Stimulated activated CD4-positive, alpha-beta T cell treated with anti-CD3 and anti-CD28 coated beads, Interleukin-15, amount 100 ng/mL, for 48 hours (primary cell): ENCODE measurements around the gene MRPL39.
"Not testable (repeated sequence)": the region's sequence is repeated elsewhere in the genome, so short reads cannot be mapped to it uniquely, and the experiment has no call there.

Experiments
- DNase-seq, 2 donors: peaks; one replicate each; pipeline ENCODE4 v3.0.0-alpha.2; 2020; ENCODE audit warnings: low read depth in 2 of 2

Gene MRPL39

DNA sequence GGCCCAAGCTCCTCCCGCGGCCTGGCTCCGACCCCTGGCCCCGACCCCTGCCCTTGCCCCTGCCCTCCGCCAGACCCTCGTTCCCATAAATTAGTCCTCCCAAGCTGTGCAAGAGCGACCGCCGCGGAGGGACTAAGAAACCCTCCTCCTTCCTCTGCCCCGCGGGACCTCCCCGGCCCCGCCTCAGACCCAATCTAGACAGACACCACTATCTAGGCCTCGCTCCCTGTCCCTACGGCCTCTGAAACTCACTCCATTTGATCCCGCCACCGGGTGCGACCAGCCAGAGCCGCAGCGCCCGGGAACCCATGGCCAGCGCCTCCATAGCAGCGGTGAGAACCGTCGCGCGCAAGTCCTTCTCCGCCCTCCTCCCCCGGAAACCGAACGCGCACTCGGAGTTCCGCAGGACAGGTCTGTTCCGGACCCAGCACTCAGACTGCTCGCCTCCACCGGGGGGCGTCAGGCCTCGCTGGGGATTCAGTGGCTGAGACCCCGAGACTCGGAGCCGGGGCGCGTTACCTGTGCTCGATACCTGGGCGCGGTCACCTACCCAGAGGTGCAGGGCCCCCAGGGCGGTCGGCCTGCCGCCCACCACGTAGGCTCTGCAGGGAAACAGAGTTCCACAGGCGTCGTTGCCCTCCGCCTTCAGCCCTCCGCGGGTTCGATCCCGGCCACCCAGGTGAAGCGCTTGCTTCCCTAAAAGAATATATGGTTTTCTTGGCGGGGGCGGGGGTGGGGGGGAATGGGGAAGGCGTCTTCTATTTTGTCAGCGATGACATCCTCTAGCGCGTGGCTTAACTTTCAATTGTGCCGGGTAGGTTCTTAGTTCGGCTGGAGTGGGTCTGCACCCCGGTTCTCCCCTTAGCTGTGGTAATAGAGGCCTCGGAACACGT is at the start of gene MRPL39:
TSS of gene MRPL39 (minus strand) at position 331 of the 893 bp plus-strand sequence. CDS start at position 325, 6 bp downstream.
- DNase-seq = peak; percentile 84 to 89

DNA sequence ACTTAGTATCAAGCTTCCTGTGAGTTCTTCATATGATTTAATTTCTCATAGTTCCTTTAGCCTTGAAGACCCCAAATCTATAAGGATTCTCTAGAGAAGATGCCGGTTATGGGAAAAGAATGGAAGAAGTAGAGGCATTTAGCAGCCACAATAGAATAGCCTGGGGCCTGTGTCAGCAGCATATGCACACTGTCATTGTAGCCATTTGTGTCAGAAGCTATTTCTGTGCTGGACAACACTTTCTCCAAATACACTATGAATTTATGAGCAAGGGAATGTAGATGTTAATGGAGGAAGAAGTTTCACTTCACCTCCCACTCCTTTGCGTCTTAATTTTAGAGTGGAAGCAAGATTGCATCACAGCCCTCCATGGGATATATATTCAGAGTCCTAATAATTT is 49.1 kb upstream of the MRPL39 start:
- no peak for DNase-seq

DNA sequence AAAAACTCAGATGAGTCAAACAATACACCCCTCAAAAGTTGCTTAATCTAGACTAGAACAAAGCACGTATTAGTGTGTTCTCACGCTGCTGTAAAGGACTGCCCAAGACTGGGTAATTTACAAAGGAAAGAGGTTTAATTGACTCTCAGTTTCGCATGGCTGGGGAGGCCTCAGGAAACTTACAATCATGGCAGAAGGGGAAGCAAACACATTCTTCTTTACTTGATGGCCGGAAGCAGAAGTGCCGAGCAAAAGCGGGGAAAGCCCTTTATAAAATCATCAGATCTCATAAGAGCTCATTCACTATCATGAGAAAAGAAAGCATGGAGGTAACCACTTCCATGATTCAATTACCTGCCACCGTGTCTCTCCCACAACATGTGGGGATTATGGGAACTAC is 41.9 kb upstream of the MRPL39 start:
- no peak for DNase-seq

DNA sequence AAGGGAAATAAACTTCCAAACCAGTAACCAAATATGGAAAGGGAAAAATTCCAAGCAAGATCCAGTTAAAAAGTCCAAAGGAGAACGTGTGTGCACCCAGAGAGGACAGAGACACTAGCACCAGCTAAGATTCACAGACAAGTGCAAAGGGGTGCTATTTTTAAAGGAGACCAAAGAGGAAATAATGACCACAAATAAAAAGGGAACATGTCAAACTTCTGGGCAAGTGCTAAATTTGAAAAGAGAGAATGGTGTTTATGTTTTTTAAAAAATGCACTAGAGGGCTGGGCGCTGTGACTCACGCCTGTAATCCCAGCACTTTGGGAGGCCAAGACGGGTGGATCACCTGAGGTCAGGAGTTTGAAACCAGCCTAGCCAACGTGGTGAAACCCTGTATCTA is 40.4 kb upstream of the MRPL39 start:
- DNase-seq = no peak

DNA sequence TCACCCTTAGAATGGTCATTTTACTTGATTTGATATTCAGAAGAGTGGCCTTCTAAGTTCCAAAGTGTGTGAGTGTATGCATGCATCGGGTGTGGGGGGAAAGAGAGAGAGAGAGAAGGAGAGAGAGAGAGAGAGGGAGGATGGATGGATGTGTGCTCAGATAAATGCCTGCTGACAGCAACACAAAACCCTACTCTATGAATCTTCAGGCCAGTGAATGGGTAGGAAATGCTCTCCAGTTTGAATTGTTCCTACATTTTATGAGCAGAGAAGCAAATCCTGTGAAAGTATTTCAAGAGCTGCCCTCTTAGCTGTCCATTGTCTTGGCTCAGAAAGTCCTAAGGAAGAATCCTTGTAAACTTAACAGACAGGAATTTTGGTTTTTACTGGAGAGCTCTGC is 39.2 kb upstream of the MRPL39 start:
- DNase-seq = no peak

DNA sequence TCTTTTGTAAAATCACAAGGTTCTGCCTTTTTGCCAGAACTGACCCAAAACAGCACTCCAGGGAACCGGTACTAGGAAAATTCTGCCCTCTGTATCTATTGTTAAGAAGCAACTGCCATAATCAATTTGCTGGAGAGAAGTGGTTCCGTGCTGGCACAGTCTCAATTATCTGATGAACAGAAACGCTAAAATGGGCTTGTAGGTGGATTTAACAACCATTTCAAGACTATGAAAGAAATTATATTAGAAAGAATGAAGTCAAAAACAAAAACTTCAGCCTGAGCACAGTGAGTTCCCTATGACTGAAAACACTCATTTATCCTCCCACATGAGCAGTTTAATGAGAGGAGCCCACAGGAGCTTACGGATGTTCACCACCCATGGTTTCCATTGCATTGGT is 36.2 kb upstream of the MRPL39 start:
- DNase-seq = no peak

DNA sequence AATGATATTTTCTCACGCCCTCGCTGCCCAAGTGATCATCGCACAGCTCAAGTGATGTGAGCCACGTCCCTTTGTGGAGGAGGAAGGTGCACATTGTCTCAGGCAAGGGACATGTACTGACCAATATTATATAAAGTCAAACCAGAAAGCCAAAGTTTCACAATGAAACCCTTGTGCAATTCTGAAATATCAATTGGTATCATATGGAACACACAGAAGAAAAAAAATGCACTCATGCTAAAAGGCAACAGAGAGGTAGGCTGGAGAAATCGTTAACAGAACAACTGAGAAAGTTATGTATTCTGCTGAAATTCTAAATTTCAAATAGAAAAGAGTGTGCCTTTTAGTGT is 33.6 kb upstream of the MRPL39 start:
- no peak for DNase-seq

DNA sequence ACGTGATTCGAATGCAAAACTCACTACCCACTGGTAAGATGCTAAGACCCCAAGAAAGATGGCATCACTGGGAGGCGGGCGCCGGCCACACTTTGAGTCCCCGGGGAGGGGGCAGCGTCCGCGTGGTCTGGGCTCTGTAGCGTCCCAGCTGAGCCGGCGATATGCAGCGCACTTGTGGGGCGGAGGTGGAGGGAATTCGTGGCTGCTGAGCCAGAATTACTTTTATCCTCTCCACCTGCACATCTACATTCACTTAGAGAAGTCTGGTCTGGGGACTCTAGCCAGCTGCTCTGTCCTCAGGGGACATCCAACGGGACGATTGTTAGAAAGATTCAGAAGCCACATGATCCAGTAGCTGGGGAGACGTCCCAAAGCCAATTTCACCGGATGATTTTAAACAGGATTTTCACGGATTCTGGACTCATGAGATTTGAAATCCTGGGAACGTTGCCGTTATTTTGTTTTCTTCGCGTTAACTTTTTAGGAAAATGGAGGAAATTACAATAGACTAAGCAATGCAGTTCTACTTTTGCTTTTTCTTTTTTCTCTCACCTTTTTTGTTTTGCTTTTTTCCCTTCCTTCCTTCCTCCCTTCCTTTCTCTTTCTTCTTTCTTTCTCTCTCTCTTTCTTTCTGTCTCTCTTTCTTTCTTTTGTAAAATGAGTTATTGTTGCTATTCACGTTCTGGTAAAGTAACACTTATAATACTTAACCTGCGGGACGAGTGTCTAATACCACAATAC is 33.1 kb upstream of the MRPL39 start:
- DNase-seq = no peak

DNA sequence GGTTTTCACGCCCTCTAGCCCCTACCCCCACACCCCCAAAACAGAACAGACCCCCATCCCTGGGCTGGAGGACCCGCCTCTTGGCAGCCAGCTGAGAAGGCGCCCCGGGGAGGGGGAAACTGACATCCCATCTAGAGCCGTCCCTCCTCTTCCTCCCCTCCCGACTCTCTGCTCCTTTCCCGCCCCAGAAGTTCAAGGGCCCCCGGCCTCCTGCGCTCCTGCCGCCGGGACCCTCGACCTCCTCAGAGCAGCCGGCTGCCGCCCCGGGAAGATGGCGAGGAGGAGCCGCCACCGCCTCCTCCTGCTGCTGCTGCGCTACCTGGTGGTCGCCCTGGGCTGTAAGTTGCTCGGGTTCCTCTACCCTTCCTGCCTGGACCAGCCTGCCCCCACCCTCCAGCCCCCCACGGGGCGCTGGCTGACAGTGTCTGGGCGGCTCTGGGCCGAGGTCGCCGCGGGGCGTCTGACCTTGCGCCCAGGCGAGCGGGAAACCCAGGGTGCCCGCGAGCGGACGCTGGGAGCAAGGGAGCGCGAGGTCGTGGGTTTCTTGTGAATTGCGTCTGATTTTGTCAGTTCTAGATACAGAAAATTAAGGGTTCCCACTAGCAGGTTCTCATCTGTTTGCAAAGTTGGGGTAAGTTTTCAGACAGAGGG is 32.4 kb upstream of the MRPL39 start:
- DNase-seq = peak in 1 of 2 donors; percentile 22

DNA sequence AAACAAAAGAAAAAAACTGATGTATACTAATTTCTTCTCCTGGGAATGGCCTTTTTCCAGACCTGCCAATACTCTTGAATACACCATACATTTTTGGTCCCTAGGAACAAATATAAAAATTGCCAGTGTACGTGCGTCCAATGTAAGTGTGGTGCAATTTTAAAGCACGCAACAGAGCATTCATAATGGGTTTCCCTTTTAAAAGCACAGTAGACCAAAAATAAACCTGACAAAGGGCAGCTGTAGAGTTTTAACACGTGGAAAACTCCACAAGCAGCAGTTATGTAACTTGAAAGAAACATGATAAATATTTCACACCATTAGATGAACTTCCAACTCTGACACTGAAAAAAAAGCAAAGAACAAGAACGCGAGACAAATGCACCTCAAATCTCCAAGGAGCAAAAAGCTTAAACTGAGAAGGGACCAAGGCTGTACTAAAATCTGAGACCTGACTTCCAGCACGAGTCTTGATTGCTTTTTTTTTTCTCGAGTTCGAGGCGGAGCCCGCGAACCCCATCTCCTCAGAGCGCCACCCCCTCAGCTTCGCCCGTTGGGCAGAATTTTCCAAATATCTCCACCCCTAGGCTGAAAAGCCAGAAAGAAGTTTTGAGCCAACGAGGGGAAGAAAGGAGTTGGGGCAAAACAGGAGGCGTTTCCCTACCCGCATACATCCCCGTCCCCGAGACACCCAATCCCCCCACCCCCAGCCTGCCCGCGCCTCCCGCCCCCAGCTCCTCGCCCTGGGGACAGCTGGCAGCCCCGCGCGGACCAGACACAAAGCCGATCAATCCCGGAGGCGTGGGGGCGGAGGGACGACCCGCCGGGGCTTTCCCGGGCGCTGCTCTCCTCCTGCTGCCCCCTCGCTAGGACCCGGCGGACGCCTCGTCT is 31.6 kb upstream of the MRPL39 start, which contains the start of gene JAM2:
TSS of gene JAM2 (plus strand) at position 599 of the 891 bp plus-strand sequence. CDS start 564 bp downstream, outside the sequence.
- peak in 1 of 2 donors; percentile 16 for DNase-seq

DNA sequence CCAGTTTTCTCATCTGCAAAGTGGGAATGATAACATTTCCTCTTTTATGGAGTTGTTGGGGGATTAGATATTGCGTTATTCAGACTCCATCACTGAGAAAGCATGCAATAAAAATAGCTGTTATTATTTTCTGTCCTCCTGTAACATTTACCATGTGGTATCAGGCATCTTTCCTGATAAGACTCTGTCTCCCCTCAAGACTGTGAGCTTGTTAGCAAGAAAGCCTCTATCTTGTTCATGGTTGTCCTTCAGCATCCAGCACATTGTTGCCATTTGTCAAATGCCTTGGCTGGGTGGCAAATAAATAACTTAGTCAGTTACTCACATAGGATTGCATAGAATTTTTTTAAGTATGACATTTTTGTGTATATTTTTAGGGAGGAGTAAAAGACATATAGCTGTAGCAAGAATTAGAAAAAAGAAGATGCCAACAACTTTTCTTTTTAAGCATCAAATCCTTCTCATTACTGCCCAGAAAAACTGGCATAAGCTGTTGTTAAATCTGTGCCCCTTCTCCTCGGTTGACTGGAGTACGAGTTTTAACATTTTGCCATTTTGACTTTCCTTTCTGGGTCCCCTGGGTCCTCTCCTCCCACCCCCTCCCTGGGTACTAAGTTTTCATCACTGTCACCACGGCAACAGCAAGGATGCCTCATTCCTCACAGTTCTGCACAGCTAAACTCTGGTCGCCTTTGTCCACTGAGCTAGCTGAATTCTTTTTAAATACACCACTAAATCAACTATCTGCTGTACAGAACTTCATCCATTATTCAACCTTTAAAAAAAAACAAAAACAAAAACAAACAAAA is 30.8 kb upstream of the MRPL39 start:
- no peak for DNase-seq

DNA sequence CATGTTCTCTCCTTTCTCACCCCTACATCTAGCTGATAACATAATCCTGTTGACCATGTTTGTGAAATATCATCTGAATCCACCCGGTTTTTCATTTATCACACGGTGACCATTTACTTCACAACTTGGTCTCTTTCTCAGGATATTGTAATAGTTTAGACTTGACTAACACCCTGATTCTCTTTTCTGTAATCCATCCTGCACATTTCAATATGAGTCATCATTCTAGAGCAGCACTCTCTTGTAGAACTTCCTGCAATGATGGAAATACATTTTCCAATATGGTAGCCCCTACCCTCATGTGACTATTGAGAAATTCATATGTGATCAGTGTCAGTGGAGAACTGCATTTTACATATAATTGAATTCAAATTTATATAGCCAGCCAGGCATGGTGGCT is 29.4 kb upstream of the MRPL39 start:
- DNase-seq = no peak

DNA sequence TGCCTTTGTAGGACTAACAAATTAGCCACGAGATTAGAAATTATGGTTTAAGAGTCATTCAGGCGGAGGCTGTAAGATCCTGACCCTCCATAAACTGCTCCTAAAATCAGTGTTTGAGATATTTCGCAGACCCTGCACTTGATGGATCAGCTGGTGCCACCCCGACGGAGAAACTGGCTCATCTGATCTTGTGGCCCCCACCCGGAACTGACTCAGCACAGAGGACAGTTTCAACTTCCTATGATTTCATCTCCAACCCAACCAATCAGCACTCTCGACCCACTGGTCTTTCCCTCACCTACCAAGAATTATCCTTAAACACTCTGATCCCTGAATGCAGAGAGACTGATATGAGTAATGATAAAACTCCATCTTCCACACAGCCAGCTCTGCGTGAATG is 28.0 kb upstream of the MRPL39 start:
- no peak for DNase-seq

DNA sequence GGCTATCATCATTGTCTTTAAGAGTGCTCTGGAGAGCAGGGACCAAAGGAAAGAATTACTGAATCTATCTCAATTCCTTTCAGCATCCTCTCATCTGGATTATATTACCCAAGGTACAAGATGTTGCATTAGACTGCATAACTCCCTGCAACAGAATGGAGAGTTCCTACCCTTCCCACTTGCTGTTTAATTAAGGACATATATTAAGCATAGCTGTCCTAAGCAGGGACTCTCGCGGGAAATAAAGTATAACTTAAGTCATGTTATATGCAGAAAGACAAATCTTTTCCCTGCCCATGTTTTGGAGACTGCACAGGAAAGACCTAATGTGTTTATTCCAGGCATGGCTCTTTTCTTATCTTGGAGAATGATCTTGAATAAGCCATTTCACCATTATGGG is 25.0 kb upstream of the MRPL39 start:
- DNase-seq = no peak

DNA sequence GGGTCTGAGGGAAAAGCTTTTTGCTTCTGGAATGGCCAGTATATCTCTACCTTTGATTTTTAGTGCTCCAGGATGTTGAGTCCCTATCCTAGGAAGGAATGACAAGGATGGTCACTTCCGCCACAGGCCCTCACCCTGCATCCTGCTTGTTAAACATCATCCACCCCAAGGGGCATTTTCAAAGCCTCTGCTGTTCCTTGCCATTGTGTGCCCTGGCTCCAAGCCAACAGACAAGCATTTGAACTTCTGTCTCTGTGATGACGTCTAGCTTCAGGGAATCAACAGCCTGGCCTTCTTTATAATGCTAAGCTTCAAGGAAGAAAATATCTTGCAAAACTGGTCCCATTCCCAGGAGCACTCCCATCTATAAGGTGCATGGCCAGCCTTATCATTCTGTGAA is 19.5 kb upstream of the MRPL39 start:
- DNase-seq = no peak

DNA sequence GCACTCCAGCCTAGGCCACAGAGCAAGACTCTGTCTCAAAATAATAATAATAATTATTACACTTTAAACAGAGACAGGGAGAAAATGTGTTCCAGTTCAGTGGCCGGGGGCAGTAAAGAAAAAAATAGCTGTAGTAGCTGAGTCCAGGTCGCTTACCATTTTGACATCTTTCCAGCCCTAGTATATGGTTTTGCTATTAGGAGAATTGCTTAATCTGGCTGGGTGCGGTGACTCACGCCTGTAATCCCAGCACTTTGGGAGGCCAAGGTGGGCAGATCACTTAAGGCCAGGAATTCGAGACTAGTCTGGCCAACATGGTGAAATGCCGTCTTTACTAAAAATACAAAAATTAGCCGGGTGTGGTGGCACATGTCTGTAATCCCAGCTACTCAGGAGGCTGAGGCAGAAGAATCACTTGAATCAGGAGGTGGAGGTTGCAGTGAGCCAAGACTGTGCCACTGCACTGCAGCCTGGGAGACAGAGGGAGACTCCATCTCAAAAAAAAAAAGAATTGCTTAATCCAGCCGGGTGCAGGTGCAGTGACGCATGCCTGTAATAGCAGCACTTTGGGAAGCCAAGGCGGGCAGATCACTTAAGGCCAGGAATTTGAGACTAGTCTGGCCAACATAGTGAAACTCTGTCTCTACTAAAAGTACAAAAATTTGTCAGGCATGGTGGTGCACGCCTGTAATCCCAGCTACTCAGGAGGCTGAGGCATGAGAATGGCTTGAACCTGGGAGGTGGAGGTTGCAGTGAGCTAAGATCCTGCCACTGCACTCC is 18.7 kb upstream of the MRPL39 start:
- DNase-seq = not testable (repeated sequence)

DNA sequence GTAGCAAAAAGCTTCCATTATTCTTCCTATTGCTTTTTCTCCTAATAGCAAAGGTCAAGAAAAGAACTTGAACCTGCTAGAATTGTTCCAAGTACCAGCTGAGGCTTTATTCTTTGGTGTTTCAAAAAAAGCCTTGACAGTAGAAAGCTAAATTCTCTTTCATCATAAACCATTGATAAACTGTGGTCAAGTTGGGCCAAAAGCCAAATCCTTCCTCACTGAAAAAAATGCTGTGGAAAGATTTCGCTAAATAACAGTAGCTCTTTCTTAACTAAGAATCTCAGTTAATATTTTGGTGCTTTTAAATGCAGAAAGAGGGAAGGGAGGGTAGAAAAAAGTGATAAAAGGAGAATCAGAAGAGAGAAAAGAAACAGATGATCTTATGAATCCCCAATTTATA is 17.8 kb upstream of the MRPL39 start:
- DNase-seq = no peak

DNA sequence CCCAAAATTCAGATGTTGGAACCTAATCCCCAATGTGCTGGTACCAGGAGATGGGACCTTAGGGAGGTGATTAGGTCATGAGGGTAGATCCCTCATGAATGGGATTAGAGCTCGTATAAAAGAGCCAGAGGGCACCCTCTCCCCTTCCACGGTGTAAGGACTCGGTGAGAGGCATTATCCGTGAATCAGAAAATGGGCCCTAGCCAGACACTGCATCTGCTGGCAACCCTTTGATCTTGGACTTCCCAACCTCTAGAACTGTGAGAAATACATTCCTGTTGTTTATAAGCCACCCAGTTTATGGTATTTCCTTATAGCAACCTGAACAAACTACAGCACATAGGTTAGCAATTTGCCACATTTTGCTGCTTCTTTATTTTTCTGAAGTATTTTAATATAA is 17.2 kb upstream of the MRPL39 start:
- DNase-seq = no peak

DNA sequence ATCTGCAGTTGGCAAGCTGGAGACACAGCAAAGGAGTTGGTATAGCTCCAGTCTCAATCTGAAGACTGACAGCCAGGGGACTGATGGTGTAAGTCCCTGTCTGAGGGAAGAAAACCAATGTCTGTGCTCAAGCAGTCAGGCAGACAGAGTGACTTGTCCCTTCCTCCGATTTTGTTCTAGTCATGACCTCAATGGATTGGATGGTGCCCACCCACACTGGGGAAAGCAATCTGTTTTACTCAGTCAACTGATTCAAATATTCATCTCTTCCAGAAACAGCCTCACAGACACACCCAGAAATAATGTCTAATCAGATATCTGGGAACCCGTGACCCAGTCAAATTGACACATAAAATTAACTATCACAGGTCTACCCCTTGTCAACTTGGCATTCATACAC is 11.9 kb upstream of the MRPL39 start:
- DNase-seq = no peak

DNA sequence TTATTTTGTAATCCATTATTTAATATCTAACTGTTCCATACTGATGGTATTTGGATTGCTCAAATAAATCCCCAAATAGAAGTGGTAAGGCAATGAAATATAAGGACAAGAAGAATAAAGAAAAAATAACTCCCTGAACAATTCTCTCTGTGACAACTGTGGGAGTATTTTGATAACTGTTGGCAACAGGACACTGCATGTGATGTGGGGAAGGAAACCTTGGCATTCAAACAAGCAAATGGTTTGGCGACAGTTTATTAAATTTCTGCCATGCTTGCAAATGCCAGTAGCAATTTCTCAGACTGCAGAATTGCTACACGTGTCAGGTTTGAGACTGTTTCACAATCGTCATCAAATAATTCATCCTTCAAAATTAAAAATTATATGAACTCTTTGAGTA is 8.6 kb upstream of the MRPL39 start:
- no peak for DNase-seq
